BE2C (cell line): ENCODE data around the gene TXNRD1.
"Not testable (repeated sequence)": the region's sequence is repeated elsewhere in the genome, so short reads cannot be mapped to it uniquely, and the experiment has no call there.

Experiments used
- DNase-seq: peaks from one replicate; pipeline ENCODE4 v3.0.0-alpha.2; 2020
- H3K27me3 ChIP-seq: fragments of 250-450 bp; sonication (Bioruptor Pico); 2 replicates; pipeline ENCODE4 v1.5.1; 2020; ENCODE audit warnings: mild to moderate bottlenecking
- H3K36me3 ChIP-seq: fragments of 250-450 bp; sonication (Bioruptor Pico); 2 replicates; pipeline ENCODE4 v1.5.1; 2020; ENCODE audit warnings: mild to moderate bottlenecking
- H3K4me1 ChIP-seq: fragments of 250-450 bp; sonication (Bioruptor Pico); 2 replicates; pipeline ENCODE4 v1.5.1; 2020
- H3K4me3 ChIP-seq: 2 replicates; pipeline ENCODE4 v1.5.1; 2011; ENCODE audit warnings: low read depth, low read length
- H3K9me3 ChIP-seq: fragments of 250-450 bp; sonication (Bioruptor Pico); 2 replicates; pipeline ENCODE4 v1.5.1; 2020
- TF ChIP-seq, protein P1 (sequence below): IDR thresholded peaks from 2 replicates; pipeline ENCODE4 v1.5.1; 2012; ENCODE audit warnings: mild to moderate bottlenecking, low read depth, low read length

Gene TXNRD1

GRCh38 chr12:104291867-104292524 lies 76.4 kb downstream of the TXNRD1 start:
- Histone ChIP-seq H3K9me3 (no peaks in the 10 kb centered on the region), H3K36me3 (peaks cover 62% of the 10 kb centered on the region)

GRCh38 chr12:104292872-104293794 lies 77.6 kb downstream of the TXNRD1 start:
- Histone ChIP-seq H3K4me3 (no peak overlapping the region), H3K36me3 (peaks cover 71% of the 10 kb centered on the region)

More at GRCh38 chr12:104291867-104292524, 76.4 kb downstream of the TXNRD1 start:
- Histone ChIP-seq H3K4me1 (no peaks in the 10 kb centered on the region; the same call in 1 of the 2 replicates), H3K4me3 (no peak overlapping the region), H3K27me3 (no peaks in the 10 kb centered on the region)
- no peak for DNase-seq
- TF ChIP-seq, protein P1, sequence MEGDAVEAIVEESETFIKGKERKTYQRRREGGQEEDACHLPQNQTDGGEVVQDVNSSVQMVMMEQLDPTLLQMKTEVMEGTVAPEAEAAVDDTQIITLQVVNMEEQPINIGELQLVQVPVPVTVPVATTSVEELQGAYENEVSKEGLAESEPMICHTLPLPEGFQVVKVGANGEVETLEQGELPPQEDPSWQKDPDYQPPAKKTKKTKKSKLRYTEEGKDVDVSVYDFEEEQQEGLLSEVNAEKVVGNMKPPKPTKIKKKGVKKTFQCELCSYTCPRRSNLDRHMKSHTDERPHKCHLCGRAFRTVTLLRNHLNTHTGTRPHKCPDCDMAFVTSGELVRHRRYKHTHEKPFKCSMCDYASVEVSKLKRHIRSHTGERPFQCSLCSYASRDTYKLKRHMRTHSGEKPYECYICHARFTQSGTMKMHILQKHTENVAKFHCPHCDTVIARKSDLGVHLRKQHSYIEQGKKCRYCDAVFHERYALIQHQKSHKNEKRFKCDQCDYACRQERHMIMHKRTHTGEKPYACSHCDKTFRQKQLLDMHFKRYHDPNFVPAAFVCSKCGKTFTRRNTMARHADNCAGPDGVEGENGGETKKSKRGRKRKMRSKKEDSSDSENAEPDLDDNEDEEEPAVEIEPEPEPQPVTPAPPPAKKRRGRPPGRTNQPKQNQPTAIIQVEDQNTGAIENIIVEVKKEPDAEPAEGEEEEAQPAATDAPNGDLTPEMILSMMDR, result no peak

GRCh38 chr12:104294158-104294859 lies 78.7 kb downstream of the TXNRD1 start:
- DNase-seq, result peak; percentile 73
- peaks cover 76% of the 10 kb centered on the region for H3K36me3 ChIP-seq
- H3K4me3 ChIP-seq, H3K9me3 ChIP-seq, H3K4me1 ChIP-seq, H3K27me3 ChIP-seq: not testable (repeated sequence)
- TF ChIP-seq, protein P1, result peak; percentile 50

More at GRCh38 chr12:104292872-104293794, 77.6 kb downstream of the TXNRD1 start:
- Histone ChIP-seq H3K27me3 (no peaks in the 10 kb centered on the region), H3K4me1 (no peaks in the 10 kb centered on the region; the same call in 1 of the 2 replicates), H3K9me3 (no peaks in the 10 kb centered on the region)
- TF ChIP-seq, protein P1, result no peak
- no peak for DNase-seq

DNA sequence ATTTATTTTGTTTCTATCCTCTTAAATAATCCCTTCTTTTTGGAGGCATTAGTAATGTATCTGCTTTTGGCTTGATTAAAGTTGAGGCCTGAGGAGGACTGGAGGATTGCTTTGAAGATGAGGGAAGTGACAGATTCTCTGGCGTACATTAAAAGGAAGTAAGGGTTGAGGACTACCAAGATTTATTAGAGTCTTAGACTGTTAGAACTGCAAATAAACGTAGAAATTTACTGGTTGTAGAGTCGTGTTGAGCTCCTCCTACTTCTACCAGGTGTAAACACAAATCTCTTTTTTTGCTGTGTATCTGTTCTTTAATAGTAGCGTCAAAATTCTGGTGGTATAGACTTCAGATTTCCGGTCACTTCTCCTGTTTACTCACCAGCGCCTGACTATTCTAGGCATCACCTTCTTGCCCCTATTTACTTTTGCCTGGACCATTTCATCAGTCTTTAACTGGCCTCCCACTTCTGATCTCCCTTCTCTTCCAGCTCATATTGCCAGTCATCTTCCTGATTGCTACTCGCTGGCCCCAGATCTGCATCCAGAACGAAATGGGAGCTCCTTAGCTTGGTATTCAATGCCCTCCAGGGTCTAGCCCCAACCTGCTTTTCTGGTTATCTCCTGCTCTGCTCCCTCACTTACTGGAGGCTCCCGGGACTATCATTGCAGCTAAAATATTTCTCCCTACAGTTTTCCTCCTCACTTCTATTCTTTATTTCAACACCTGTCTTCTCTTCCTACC lies 79.5 kb downstream of the TXNRD1 start:
- TF ChIP-seq, protein P1, result no peak
- no peaks in the 10 kb centered on the region for H3K27me3 ChIP-seq
- no peaks in the 10 kb centered on the region; the same call in 1 of the 2 replicates for H3K4me1 ChIP-seq
- DNase-seq, result no peak
- peaks cover 78% of the 10 kb centered on the region for H3K36me3 ChIP-seq
- no peak overlapping the region for H3K4me3 ChIP-seq
- no peaks in the 10 kb centered on the region for H3K9me3 ChIP-seq

GRCh38 chr12:104295954-104296353 lies 80.4 kb downstream of the TXNRD1 start:
- Histone ChIP-seq H3K4me1 (no peaks in the 10 kb centered on the region; the same call in 1 of the 2 replicates), H3K36me3 (peaks cover 81% of the 10 kb centered on the region)
- TF ChIP-seq, protein P1, result no peak

More at GRCh38 chr12:104295954-104296353, 80.4 kb downstream of the TXNRD1 start:
- Histone ChIP-seq H3K4me3 (no peak overlapping the region), H3K27me3 (no peaks in the 10 kb centered on the region), H3K9me3 (no peaks in the 10 kb centered on the region)
- no peak for DNase-seq
